SK-N-SH (cell line): ENCODE measurements around the gene FMNL2. TPM values are rescaled to one million over a fixed set of nuclear protein-coding genes. Genes with fewer than 3 reads are reported as not detected.

ENCODE experiments used
- CTCF ChIA-PET: fragments of 300-600, 350-600 bp; formaldehyde crosslinking; extraction: SDS; loops from one replicate; lab custom pipeline; 2021; lab: Yijun Ruan, JAX
- POLR2A ChIA-PET: fragments of 350-600 bp; sonication (Branson Sonifier 250); formaldehyde crosslinking; extraction: SDS; loops from one replicate; lab custom pipeline; 2020; ENCODE audit warnings: antibody characterized with exemption, inconsistent platforms; lab: Yijun Ruan, JAX
- DNase-seq: peaks from one replicate; pipeline ENCODE4 v3.0.0; 2012
- H2AFZ ChIP-seq: fragments of 200-600 bp; sonication (generic); 2 replicates; pipeline ENCODE4 v1.8.1; 2016; ENCODE audit warnings: antibody characterized with exemption, mild to moderate bottlenecking, low read depth
- H3F3A ChIP-seq: fragments of 200-600 bp; sonication (generic); replicated peaks from 2 replicates; pipeline ENCODE3; 2016; ENCODE audit warnings: antibody characterized with exemption, mild to moderate bottlenecking; ENCODE audit not compliant: insufficient read depth
- H3K27ac ChIP-seq, 2 experiments: fragments of 200-500 bp in 1 of 2; fragments of 200-600 bp in 1 of 2; sonication (Bioruptor generic) in 1 of 2; sonication (generic), shearing (Covaris generic) in 1 of 2; 2 replicates each; pipeline versions ENCODE4 v1.5.1 to v1.6.1; 2014 to 2016; ENCODE audit warnings: low read depth in 2 of 2, inconsistent platforms in 1 of 2, low read length in 1 of 2, mild to moderate bottlenecking in 1 of 2, mixed read lengths in 1 of 2
- H3K27me3 ChIP-seq: fragments of 200-600 bp; sonication (generic), shearing (Covaris generic); 2 replicates; pipeline ENCODE4 v1.6.1; 2016; ENCODE audit warnings: mixed run types; ENCODE audit not compliant: insufficient read depth
- H3K36me3 ChIP-seq, 2 experiments: fragments of 200-500 bp in 1 of 2; fragments of 200-600 bp in 1 of 2; sonication (Bioruptor generic) in 1 of 2; sonication (generic) in 1 of 2; replicated peaks in 1 of 2; 2 replicates each; pipeline versions ENCODE3 to v1.5.1; 2014 to 2016; ENCODE audit warnings: low read length in 1 of 2, mild to moderate bottlenecking in 1 of 2; ENCODE audit not compliant: insufficient read depth in 2 of 2, control insufficient read depth in 1 of 2
- H3K4me1 ChIP-seq, 2 experiments: fragments of 200-500 bp in 1 of 2; fragments of 200-600 bp in 1 of 2; sonication (Bioruptor generic) in 1 of 2; sonication (generic), shearing (Covaris generic) in 1 of 2; 2 replicates each; pipeline versions ENCODE4 v1.5.1 to v1.6.1; 2014 to 2016; ENCODE audit warnings: low read depth in 1 of 2, low read length in 1 of 2, mixed run types in 1 of 2; ENCODE audit not compliant: insufficient read depth in 2 of 2, control insufficient read depth in 1 of 2
- H3K4me2 ChIP-seq: fragments of 200-600 bp; sonication (generic), shearing (Covaris generic); 2 replicates; pipeline ENCODE4 v1.6.1; 2017; ENCODE audit warnings: mixed run types
- H3K4me3 ChIP-seq, 2 experiments: fragments of 200-500 bp in 1 of 2; fragments of 200-600 bp in 1 of 2; sonication (Bioruptor generic) in 1 of 2; sonication (generic), shearing (Covaris generic) in 1 of 2; 2 replicates each; pipeline versions ENCODE4 v1.5.1 to v1.8.1; 2014 to 2016; ENCODE audit warnings: low read depth in 2 of 2, inconsistent platforms in 1 of 2, low read length in 1 of 2, mild to moderate bottlenecking in 1 of 2, mixed read lengths in 1 of 2, moderate library complexity in 1 of 2
- H3K79me2 ChIP-seq: fragments of 200-600 bp; sonication (generic); 2 replicates; pipeline ENCODE4 v1.8.1; 2017; ENCODE audit warnings: mild to moderate bottlenecking; ENCODE audit not compliant: insufficient read depth
- H3K9ac ChIP-seq: fragments of 200-600 bp; sonication (generic); 2 replicates; pipeline ENCODE4 v1.6.1; 2017; ENCODE audit warnings: mixed run types
- H3K9me2 ChIP-seq: fragments of 200-600 bp; sonication (generic); 2 replicates; pipeline ENCODE4 v1.6.1; 2017; ENCODE audit warnings: mixed run types
- H3K9me3 ChIP-seq: fragments of 200-600 bp; sonication (generic); 2 replicates; pipeline ENCODE4 v1.6.1; 2017; ENCODE audit warnings: mixed run types, mild to moderate bottlenecking, moderate library complexity
- H4K20me1 ChIP-seq: fragments of 200-600 bp; sonication (generic); 2 replicates; pipeline ENCODE4 v1.6.1; 2017; ENCODE audit warnings: mild to moderate bottlenecking, mixed run types; ENCODE audit not compliant: insufficient read depth
- CHD2 ChIP-seq: fragments of 150-350 bp; IDR thresholded peaks from 2 replicates; pipeline ENCODE4 v1.6.1; 2018; ENCODE audit warnings: low read length; ENCODE audit not compliant: partially characterized antibody
- CTCF ChIP-seq: fragments of 200-600 bp; sonication (generic); IDR thresholded peaks from 2 replicates; pipeline ENCODE4 v1.6.1; 2017; ENCODE audit warnings: antibody characterized with exemption, mild to moderate bottlenecking, moderate library complexity
- ELF1 ChIP-seq: IDR thresholded peaks from 2 replicates; pipeline ENCODE4 v1.4.0; 2012
- EP300 ChIP-seq, 2 experiments: IDR thresholded peaks; 2 replicates each; pipeline versions ENCODE4 v1.4.0 to v1.6.1; 2012; ENCODE audit warnings: borderline replicate concordance in 1 of 2, low read depth in 1 of 2, low read length in 1 of 2
- EZH2phosphoT487 ChIP-seq: fragments of 200-600 bp; sonication (generic); IDR thresholded peaks from 2 replicates; pipeline ENCODE4 v1.6.1; 2017; ENCODE audit warnings: low read depth, mixed run types, mild to moderate bottlenecking, antibody characterized with exemption, moderate library complexity, borderline replicate concordance
- GATA2 ChIP-seq: sonication (generic); formaldehyde crosslinking; IDR thresholded peaks from 2 replicates; pipeline ENCODE4 v1.5.0; 2020; ENCODE audit warnings: mild to moderate bottlenecking, missing genetic modification reagents
- MXI1 ChIP-seq: IDR thresholded peaks from 2 replicates; pipeline ENCODE4 v1.6.1; 2012; ENCODE audit warnings: mild to moderate bottlenecking, low read depth, low read length, improper control_type of control experiment
- NRF1 ChIP-seq: IDR thresholded peaks from 2 replicates; pipeline ENCODE4 v1.6.1; 2012; ENCODE audit warnings: low read depth, mild to moderate bottlenecking, low read length
- POLR2AphosphoS5 ChIP-seq: IDR thresholded peaks from 2 replicates; pipeline ENCODE4 v1.6.1; 2012; ENCODE audit warnings: low read depth, low read length
- RAD21 ChIP-seq: IDR thresholded peaks from 2 replicates; pipeline ENCODE4 v1.6.1; 2012; ENCODE audit warnings: mild to moderate bottlenecking, low read length
- RCOR1 ChIP-seq: fragments of 150-350 bp; IDR thresholded peaks from 2 replicates; pipeline ENCODE4 v1.6.1; 2017; ENCODE audit warnings: antibody characterized with exemption, low read length
- REST ChIP-seq: IDR thresholded peaks from 2 replicates; pipeline ENCODE4 v1.6.1; 2012; ENCODE audit warnings: mild to moderate bottlenecking, low read depth, low read length, moderate library complexity
- RXRA ChIP-seq: IDR thresholded peaks from 2 replicates; pipeline ENCODE4 v1.4.0; 2012; ENCODE audit warnings: low read depth, mild to moderate bottlenecking, borderline replicate concordance
- SMC3 ChIP-seq: IDR thresholded peaks from 2 replicates; pipeline ENCODE4 v1.6.1; 2012; ENCODE audit warnings: low read depth, low read length, improper control_type of control experiment
- USF1 ChIP-seq: IDR thresholded peaks from 2 replicates; pipeline ENCODE4 v1.4.0; 2012; ENCODE audit warnings: low read depth, borderline replicate concordance
- WGBS: methylation state at CpG from one replicate; pipeline ENCODE4 v1.1.6; 2017; ENCODE audit warnings: low lambda C conversion rate; 5-methylcytosine and 5-hydroxymethylcytosine counted together
- polyA plus RNA-seq, 3 experiments: library from polyadenylated mRNA; depleted of rRNA; stranded (reverse); fragments of >200 nt; gene quantifications; 2 replicates each; pipeline ENCODE4 v1.2.3, GENCODE V29; 2012
- TF ChIP-seq, protein P1 (sequence below): fragments of 150-350 bp; IDR thresholded peaks from 2 replicates; pipeline ENCODE4 v1.6.1; 2016; ENCODE audit warnings: mild to moderate bottlenecking, low read depth, low read length

The FMNL2 gene
- polyA plus RNA-seq, 1 of the 3 experiments (the other 2 are of a cell fraction) = 14.5 TPM

GRCh38 chr2:152550386-152550785 is 215.4 kb downstream of the FMNL2 start:
- peak overlapping the region in 1 of 2 experiments; percentile 26; a peak in 1 of 4 replicates for H3K27ac ChIP-seq
- no peaks in the 10 kb centered on the region for H3K36me3 ChIP-seq
- ChIA-PET POLR2A (no interaction called here), CTCF (no interaction called here)
- H2AFZ ChIP-seq = no peak overlapping the region
- no peak overlapping the region for H3K4me3 ChIP-seq
- no peaks in the 10 kb centered on the region for H3K79me2 ChIP-seq
- H3K9ac ChIP-seq = no peak overlapping the region
- peaks cover 4% of the 10 kb centered on the region for H3F3A ChIP-seq
- no peaks in the 10 kb centered on the region for H3K27me3 ChIP-seq
- H4K20me1 ChIP-seq = no peaks in the 10 kb centered on the region
- no peaks in the 10 kb centered on the region for H3K9me3 ChIP-seq
- H3K4me1 ChIP-seq = no peaks in the 10 kb centered on the region; a peak in 2 of 4 replicates
- no peak for TF ChIP-seq CTCF
- no peak for TF ChIP-seq SMC3
- no peak for TF ChIP-seq RAD21
- no peak; a peak in 1 of 4 replicates for TF ChIP-seq EP300 (IDR thresholded peaks at IDR 0.05; ENCODE audit: borderline replicate concordance in 1 of 2, low read depth in 1 of 2, low read length in 1 of 2)
- no peak for TF ChIP-seq POLR2AphosphoS5
- TF ChIP-seq RXRA = no peak
- TF ChIP-seq NRF1 = no peak
- no peak for TF ChIP-seq GATA2 (CRISPR knock-in tag)
- TF ChIP-seq REST = no peak
- TF ChIP-seq MXI1 = no peak
- no peak for TF ChIP-seq EZH2phosphoT487
- TF ChIP-seq, protein P1, sequence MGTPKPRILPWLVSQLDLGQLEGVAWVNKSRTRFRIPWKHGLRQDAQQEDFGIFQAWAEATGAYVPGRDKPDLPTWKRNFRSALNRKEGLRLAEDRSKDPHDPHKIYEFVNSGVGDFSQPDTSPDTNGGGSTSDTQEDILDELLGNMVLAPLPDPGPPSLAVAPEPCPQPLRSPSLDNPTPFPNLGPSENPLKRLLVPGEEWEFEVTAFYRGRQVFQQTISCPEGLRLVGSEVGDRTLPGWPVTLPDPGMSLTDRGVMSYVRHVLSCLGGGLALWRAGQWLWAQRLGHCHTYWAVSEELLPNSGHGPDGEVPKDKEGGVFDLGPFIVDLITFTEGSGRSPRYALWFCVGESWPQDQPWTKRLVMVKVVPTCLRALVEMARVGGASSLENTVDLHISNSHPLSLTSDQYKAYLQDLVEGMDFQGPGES = no peak
- TF ChIP-seq USF1 = no peak
- no peak for TF ChIP-seq CHD2
- TF ChIP-seq RCOR1 = no peak
- TF ChIP-seq ELF1 = no peak
- 51% methylated on average over 2 of the region's 2 CpGs for WGBS
- DNase-seq = no peak
- H3K9me2 ChIP-seq = no peaks in the 10 kb centered on the region
- no peak overlapping the region for H3K4me2 ChIP-seq
